Measurements from ENCODE around the gene NCS1. TPM values are rescaled to one million over a fixed set of nuclear protein-coding genes. Genes with fewer than 3 reads are reported as not detected.

NCS1 gene
- total RNA-seq, 1 experiment from 2014 or later = 58.6 TPM

GRCh38 chr9:130244548-130245165, 72.5 kb downstream of the NCS1 start:
- H3K36me3 ChIP-seq (ENCODE audit: insufficient read depth, low read length, poor library complexity, severe bottlenecking) = no peaks in the 10 kb centered on the region
- DNase-seq (ENCODE audit: low spot score) = no peak
- no peak overlapping the region for H3K4me3 ChIP-seq (ENCODE audit: low read depth, low read length, poor library complexity, severe bottlenecking)
- no peak overlapping the region for H3K27ac ChIP-seq (ENCODE audit: low read depth, low read length, poor library complexity, severe bottlenecking)
- no peaks in the 10 kb centered on the region for H3K9me3 ChIP-seq (ENCODE audit: low read depth, low read length, poor library complexity, severe bottlenecking)
- TF ChIP-seq, protein P1, sequence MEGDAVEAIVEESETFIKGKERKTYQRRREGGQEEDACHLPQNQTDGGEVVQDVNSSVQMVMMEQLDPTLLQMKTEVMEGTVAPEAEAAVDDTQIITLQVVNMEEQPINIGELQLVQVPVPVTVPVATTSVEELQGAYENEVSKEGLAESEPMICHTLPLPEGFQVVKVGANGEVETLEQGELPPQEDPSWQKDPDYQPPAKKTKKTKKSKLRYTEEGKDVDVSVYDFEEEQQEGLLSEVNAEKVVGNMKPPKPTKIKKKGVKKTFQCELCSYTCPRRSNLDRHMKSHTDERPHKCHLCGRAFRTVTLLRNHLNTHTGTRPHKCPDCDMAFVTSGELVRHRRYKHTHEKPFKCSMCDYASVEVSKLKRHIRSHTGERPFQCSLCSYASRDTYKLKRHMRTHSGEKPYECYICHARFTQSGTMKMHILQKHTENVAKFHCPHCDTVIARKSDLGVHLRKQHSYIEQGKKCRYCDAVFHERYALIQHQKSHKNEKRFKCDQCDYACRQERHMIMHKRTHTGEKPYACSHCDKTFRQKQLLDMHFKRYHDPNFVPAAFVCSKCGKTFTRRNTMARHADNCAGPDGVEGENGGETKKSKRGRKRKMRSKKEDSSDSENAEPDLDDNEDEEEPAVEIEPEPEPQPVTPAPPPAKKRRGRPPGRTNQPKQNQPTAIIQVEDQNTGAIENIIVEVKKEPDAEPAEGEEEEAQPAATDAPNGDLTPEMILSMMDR (conservative IDR thresholded peaks at IDR 0.05; ENCODE audit: low read depth, low read length) = no peak
- TF ChIP-seq EZH2 (IDR thresholded peaks at IDR 0.05; ENCODE audit: borderline replicate concordance, low read depth, low read length, poor library complexity, severe bottlenecking) = no peak
- CTCF ChIA-PET = interaction anchor here (1.3 kb wide), 1 partner anchor 9 kb away, joined by 5 read pairs; no protein-coding TSS in a partner anchor
- peaks cover 6% of the 10 kb centered on the region for H3K27me3 ChIP-seq (replicated peaks; ENCODE audit: insufficient read depth, low read depth, low read length, poor library complexity)
- POLR2A ChIA-PET (ENCODE audit: low non-redundant PET) = no interaction called here
- no peaks in the 10 kb centered on the region for H3K4me1 ChIP-seq (ENCODE audit: insufficient read depth, low read length, poor library complexity, severe bottlenecking)
- intact Hi-C loops (cut with micrococcal nuclease; ENCODE audit: unreplicated experiment) = no loop called here
- BruUV-seq (replicated peaks) = no TSS peak

DNA sequence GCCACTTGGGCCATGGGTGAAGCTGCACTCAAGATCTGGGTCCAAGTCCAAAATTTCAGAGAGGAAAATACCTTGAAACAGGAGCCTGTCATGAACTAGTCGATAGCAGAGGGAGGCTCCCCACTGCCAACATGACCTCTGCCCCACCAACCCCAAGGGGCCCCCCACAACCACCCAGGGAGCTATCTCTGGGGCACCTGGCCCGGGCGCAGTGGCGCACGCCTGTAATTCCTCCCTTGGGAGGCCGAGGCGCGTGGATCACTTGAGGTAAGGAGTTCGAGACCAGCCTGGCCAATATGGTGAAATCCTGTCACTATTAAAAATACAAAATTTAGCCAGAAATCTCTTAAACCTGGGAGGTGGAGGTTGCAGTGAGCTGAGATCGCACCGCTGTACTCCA, 73.3 kb downstream of the NCS1 start:
- no peak for DNase-seq (ENCODE audit: low spot score)
- intact Hi-C loops (cut with micrococcal nuclease; ENCODE audit: unreplicated experiment) = no loop called here
- H3K4me3 ChIP-seq (ENCODE audit: low read depth, low read length, poor library complexity, severe bottlenecking) = no peak overlapping the region
- BruUV-seq (replicated peaks) = no TSS peak
- H3K27ac ChIP-seq (ENCODE audit: low read depth, low read length, poor library complexity, severe bottlenecking) = no peak overlapping the region
- peaks cover 7% of the 10 kb centered on the region for H3K27me3 ChIP-seq (replicated peaks; ENCODE audit: insufficient read depth, low read depth, low read length, poor library complexity)
- H3K9me3 ChIP-seq (ENCODE audit: low read depth, low read length, poor library complexity, severe bottlenecking) = no peaks in the 10 kb centered on the region
- CTCF ChIA-PET = interaction anchor here (0.7 to 1.3 kb wide), 3 partner anchors 9 to 124 kb away, joined by 3 to 14 read pairs (median 5); no protein-coding TSS in a partner anchor
- POLR2A ChIA-PET (ENCODE audit: low non-redundant PET) = no interaction called here
- no peaks in the 10 kb centered on the region for H3K36me3 ChIP-seq (ENCODE audit: insufficient read depth, low read length, poor library complexity, severe bottlenecking)
- TF ChIP-seq, protein P1 (conservative IDR thresholded peaks at IDR 0.05; ENCODE audit: low read depth, low read length) = no peak
- TF ChIP-seq EZH2 (IDR thresholded peaks at IDR 0.05; ENCODE audit: borderline replicate concordance, low read depth, low read length, poor library complexity, severe bottlenecking) = no peak
- no peaks in the 10 kb centered on the region for H3K4me1 ChIP-seq (ENCODE audit: insufficient read depth, low read length, poor library complexity, severe bottlenecking)

GRCh38 chr9:130246126-130246525, 73.9 kb downstream of the NCS1 start:
- H3K9me3 ChIP-seq (ENCODE audit: low read depth, low read length, poor library complexity, severe bottlenecking) = no peaks in the 10 kb centered on the region
- no peaks in the 10 kb centered on the region for H3K4me1 ChIP-seq (ENCODE audit: insufficient read depth, low read length, poor library complexity, severe bottlenecking)
- no peak overlapping the region for H3K4me3 ChIP-seq (ENCODE audit: low read depth, low read length, poor library complexity, severe bottlenecking)
- H3K27me3 ChIP-seq (replicated peaks; ENCODE audit: insufficient read depth, low read depth, low read length, poor library complexity) = peaks cover 7% of the 10 kb centered on the region
- intact Hi-C loops (cut with micrococcal nuclease; ENCODE audit: unreplicated experiment) = no loop called here
- TF ChIP-seq, protein P1 (conservative IDR thresholded peaks at IDR 0.05; ENCODE audit: low read depth, low read length) = no peak
- TF ChIP-seq EZH2 (IDR thresholded peaks at IDR 0.05; ENCODE audit: borderline replicate concordance, low read depth, low read length, poor library complexity, severe bottlenecking) = no peak
- H3K36me3 ChIP-seq (ENCODE audit: insufficient read depth, low read length, poor library complexity, severe bottlenecking) = no peaks in the 10 kb centered on the region
- no TSS peak for BruUV-seq (replicated peaks)
- no peak for DNase-seq (ENCODE audit: low spot score)
- H3K27ac ChIP-seq (ENCODE audit: low read depth, low read length, poor library complexity, severe bottlenecking) = no peak overlapping the region
- ChIA-PET CTCF (interaction anchor here (0.7 to 1.3 kb wide), 2 partner anchors 10 to 12 kb away, joined by 5 to 14 read pairs; no protein-coding TSS in a partner anchor), POLR2A (ENCODE audit: low non-redundant PET) (no interaction called here)
